MM.1S (cell line): ENCODE results near the gene SYT4.

Source experiments
- CTCF ChIP-seq: fragments of 300-600 bp; sonication (generic); IDR thresholded peaks from 2 replicates; pipeline ENCODE4 v1.5.1; 2016; ENCODE audit warnings: antibody characterized with exemption, low read length, mixed read lengths
- EZH2 ChIP-seq: fragments of 300-600 bp; sonication (generic); optimal IDR thresholded peaks from 2 replicates; pipeline ENCODE3; 2017; ENCODE audit warnings: low read depth, mild to moderate bottlenecking, antibody characterized with exemption, low read length, mixed read lengths
- EZH2phosphoT487 ChIP-seq: fragments of 300-600 bp; sonication (generic); IDR thresholded peaks from 2 replicates; pipeline ENCODE4 v1.6.1; 2018; ENCODE audit warnings: antibody characterized with exemption, low read length

- no peak for TF ChIP-seq EZH2
- no peak for TF ChIP-seq CTCF
- TF ChIP-seq EZH2phosphoT487, result no peak
Observed at GRCh38 chr18:43276491-43276890, 799 bp downstream of the SYT4 start.
